ENCODE results near the gene SDK1.

GRCh38 chr7:4168041-4168440 is 867.0 kb downstream of the SDK1 start:
- TF ChIP-seq CTCF (IDR thresholded peaks at IDR 0.05) (no peak), POLR2A (IDR thresholded peaks at IDR 0.05) (no peak)

Measured in body of pancreas (tissue), 4 donors.